H9 (cell line): ENCODE results near the gene TK1. TPM values are rescaled to one million over a fixed set of nuclear protein-coding genes. Genes with fewer than 3 reads are reported as not detected.

Experiments used
- DNase-seq: peaks from one replicate; pipeline ENCODE4 v3.0.0-alpha.2; 2017
- H2AFZ ChIP-seq: one replicate; pipeline ENCODE4 v1.6.1; 2013; ENCODE audit warnings: mild to moderate bottlenecking, low read length, control low read depth, moderate library complexity
- H2AK5ac ChIP-seq: 2 replicates; pipeline ENCODE4 v1.6.1; 2013; ENCODE audit warnings: low read length, control low read depth, mixed read lengths; ENCODE audit not compliant: insufficient read length
- H2BK120ac ChIP-seq: one replicate; pipeline ENCODE4 v1.6.1; 2013; ENCODE audit warnings: low read depth, mild to moderate bottlenecking, low read length, control low read depth, inconsistent platforms; ENCODE audit not compliant: poor library complexity, severe bottlenecking
- H2BK12ac ChIP-seq: 2 replicates; pipeline ENCODE4 v1.6.1; 2013; ENCODE audit warnings: low read length, control low read depth, mixed read lengths, low read depth; ENCODE audit not compliant: insufficient read length
- H2BK15ac ChIP-seq: 2 replicates; pipeline ENCODE4 v1.6.1; 2013; ENCODE audit warnings: low read depth, low read length, control low read depth
- H2BK20ac ChIP-seq: one replicate; pipeline ENCODE4 v1.6.1; 2013; ENCODE audit warnings: low read depth, mild to moderate bottlenecking, low read length, control low read depth, inconsistent platforms; ENCODE audit not compliant: poor library complexity, severe bottlenecking
- H2BK5ac ChIP-seq: 2 replicates; pipeline ENCODE4 v1.6.1; 2013; ENCODE audit warnings: low read length, control low read depth, mixed read lengths; ENCODE audit not compliant: insufficient read length
- H3K14ac ChIP-seq: 2 replicates; pipeline ENCODE4 v1.6.1; 2013; ENCODE audit warnings: low read length, control low read depth; ENCODE audit not compliant: insufficient read depth
- H3K18ac ChIP-seq: 2 replicates; pipeline ENCODE4 v1.6.1; 2013; ENCODE audit warnings: low read depth, mild to moderate bottlenecking, mixed read lengths, low read length, control low read depth; ENCODE audit not compliant: insufficient read length
- H3K23ac ChIP-seq: 2 replicates; pipeline ENCODE4 v1.6.1; 2013; ENCODE audit warnings: low read length, control low read depth, mixed read lengths, low read depth; ENCODE audit not compliant: insufficient read length
- H3K23me2 ChIP-seq: 2 replicates; pipeline ENCODE4 v1.6.1; 2013; ENCODE audit warnings: low read depth, mild to moderate bottlenecking, mixed read lengths, low read length, control low read depth; ENCODE audit not compliant: insufficient read length, poor library complexity, severe bottlenecking
- H3K27ac ChIP-seq: 2 replicates; pipeline ENCODE4 v1.5.1; 2013; ENCODE audit warnings: low read length, control low read depth, mixed read lengths, low read depth; ENCODE audit not compliant: insufficient read length
- H3K27me3 ChIP-seq: 2 replicates; pipeline ENCODE4 v1.6.1; 2013; ENCODE audit warnings: low read length, control low read depth, inconsistent platforms; ENCODE audit not compliant: insufficient read depth
- H3K4ac ChIP-seq: 2 replicates; pipeline ENCODE4 v1.6.1; 2013; ENCODE audit warnings: low read depth, mild to moderate bottlenecking, control low read depth, inconsistent platforms, low read length, moderate library complexity
- H3K4me1 ChIP-seq: 2 replicates; pipeline ENCODE4 v1.6.1; 2013; ENCODE audit warnings: low read length, control low read depth, inconsistent platforms; ENCODE audit not compliant: insufficient read depth
- H3K4me2 ChIP-seq: 2 replicates; pipeline ENCODE4 v1.6.1; 2013; ENCODE audit warnings: low read length, control low read depth, mixed read lengths; ENCODE audit not compliant: insufficient read length, insufficient read depth
- H3K56ac ChIP-seq: 2 replicates; pipeline ENCODE4 v1.6.1; 2013; ENCODE audit warnings: low read depth, mild to moderate bottlenecking, mixed read lengths, low read length, control low read depth; ENCODE audit not compliant: insufficient read length
- H3K79me1 ChIP-seq: 2 replicates; pipeline ENCODE4 v1.6.1; 2013; ENCODE audit warnings: low read depth, mild to moderate bottlenecking, moderate library complexity, low read length, control low read depth, inconsistent platforms; ENCODE audit not compliant: insufficient read depth, poor library complexity, severe bottlenecking
- H3K79me2 ChIP-seq: 2 replicates; pipeline ENCODE4 v1.6.1; 2013; ENCODE audit warnings: low read length, control low read depth, inconsistent platforms; ENCODE audit not compliant: insufficient read depth
- H3K9ac ChIP-seq: 2 replicates; pipeline ENCODE4 v1.6.1; 2013; ENCODE audit warnings: low read length, control low read depth, mixed read lengths; ENCODE audit not compliant: insufficient read length; ENCODE audit errors: extremely low read depth
- H3K9me3 ChIP-seq: one replicate; pipeline ENCODE4 v1.6.1; 2013; ENCODE audit warnings: low read depth, low read length, inconsistent platforms; ENCODE audit not compliant: control insufficient read depth
- H3T11ph ChIP-seq: one replicate; pipeline ENCODE4 v1.6.1; 2013; ENCODE audit warnings: mild to moderate bottlenecking, low read length, control low read depth, inconsistent platforms
- H4K20me1 ChIP-seq: one replicate; pipeline ENCODE4 v1.6.1; 2013; ENCODE audit not compliant: control insufficient read depth, insufficient read length, insufficient read depth
- H4K5ac ChIP-seq: 2 replicates; pipeline ENCODE4 v1.6.1; 2013; ENCODE audit warnings: low read depth, mild to moderate bottlenecking, mixed read lengths, low read length, control low read depth; ENCODE audit not compliant: insufficient read length
- H4K8ac ChIP-seq: replicated peaks from 2 replicates; pipeline ENCODE4 v1.6.1; 2013; ENCODE audit warnings: low read length, control low read depth, mixed read lengths, low read depth; ENCODE audit not compliant: insufficient read length
- H4K91ac ChIP-seq: 2 replicates; pipeline ENCODE4 v1.6.1; 2013; ENCODE audit warnings: low read depth, mild to moderate bottlenecking, moderate library complexity, mixed read lengths, low read length, control low read depth; ENCODE audit not compliant: insufficient read length
- H3K27ac Mint-ChIP-seq, 3 experiments: 2 replicates in 2 of 3; 3 replicates in 1 of 3; pipeline ENCODE4 v1.8.0; 2020 to 2021; ENCODE audit warnings: mixed read lengths in 3 of 3, mild to moderate bottlenecking in 1 of 3, moderate library complexity in 1 of 3
- H3K27me3 Mint-ChIP-seq: 2 replicates; pipeline ENCODE4 v1.8.0; 2021; ENCODE audit warnings: low read depth, mild to moderate bottlenecking, moderate library complexity, mixed read lengths
- H3K36me3 Mint-ChIP-seq, 3 experiments: 2 replicates in 2 of 3; 3 replicates in 1 of 3; pipeline ENCODE4 v1.8.0; 2020 to 2021; ENCODE audit warnings: low read depth in 3 of 3, mixed read lengths in 3 of 3; ENCODE audit not compliant: insufficient read depth in 1 of 3
- H3K4me1 Mint-ChIP-seq, 2 experiments: 2 replicates each; pipeline ENCODE4 v1.8.0; 2020; ENCODE audit warnings: mixed read lengths in 2 of 2
- H3K4me3 Mint-ChIP-seq, 2 experiments: 2 replicates in 1 of 2; 3 replicates in 1 of 2; pipeline ENCODE4 v1.8.0; 2020 to 2021; ENCODE audit warnings: mild to moderate bottlenecking in 2 of 2, mixed read lengths in 2 of 2, moderate library complexity in 1 of 2
- H3K9me3 Mint-ChIP-seq, 2 experiments: 2 replicates in 1 of 2; 3 replicates in 1 of 2; pipeline ENCODE4 v1.8.0; 2020; ENCODE audit warnings: mild to moderate bottlenecking in 2 of 2, mixed read lengths in 2 of 2, moderate library complexity in 1 of 2
- WGBS: extraction: QIAGEN DNeasy Blood & Tissue Kit; methylation state at CpG from one replicate; pipeline ENCODE4 v1.1.7; 2013; ENCODE audit warnings: missing lambda C conversion rate, low lambda C conversion rate, mixed read lengths; ENCODE audit not compliant: insufficient read length; ENCODE audit errors: extremely low coverage; 5-methylcytosine and 5-hydroxymethylcytosine counted together
- total RNA-seq: library from RNA; stranded (reverse); gene quantifications from 2 replicates; pipeline ENCODE4 v1.2.1, GENCODE V29; 2021
- TF ChIP-seq, protein P1 (sequence below): fragments of 200-600 bp; sonication (generic); conservative IDR thresholded peaks from 3 replicates; pipeline ENCODE4 v1.8.0; 2021; ENCODE audit warnings: antibody characterized with exemption, mild to moderate bottlenecking

The TK1 gene
- total RNA-seq, 1 experiment from 2014 or later, result 95.8 TPM

- no peak overlapping the region for H2BK12ac ChIP-seq
- no peak overlapping the region for H3K27ac ChIP-seq
- no peak overlapping the region for H4K91ac ChIP-seq
- H3K23me2 ChIP-seq, result no peaks in the 10 kb centered on the region
- TF ChIP-seq, protein P1, sequence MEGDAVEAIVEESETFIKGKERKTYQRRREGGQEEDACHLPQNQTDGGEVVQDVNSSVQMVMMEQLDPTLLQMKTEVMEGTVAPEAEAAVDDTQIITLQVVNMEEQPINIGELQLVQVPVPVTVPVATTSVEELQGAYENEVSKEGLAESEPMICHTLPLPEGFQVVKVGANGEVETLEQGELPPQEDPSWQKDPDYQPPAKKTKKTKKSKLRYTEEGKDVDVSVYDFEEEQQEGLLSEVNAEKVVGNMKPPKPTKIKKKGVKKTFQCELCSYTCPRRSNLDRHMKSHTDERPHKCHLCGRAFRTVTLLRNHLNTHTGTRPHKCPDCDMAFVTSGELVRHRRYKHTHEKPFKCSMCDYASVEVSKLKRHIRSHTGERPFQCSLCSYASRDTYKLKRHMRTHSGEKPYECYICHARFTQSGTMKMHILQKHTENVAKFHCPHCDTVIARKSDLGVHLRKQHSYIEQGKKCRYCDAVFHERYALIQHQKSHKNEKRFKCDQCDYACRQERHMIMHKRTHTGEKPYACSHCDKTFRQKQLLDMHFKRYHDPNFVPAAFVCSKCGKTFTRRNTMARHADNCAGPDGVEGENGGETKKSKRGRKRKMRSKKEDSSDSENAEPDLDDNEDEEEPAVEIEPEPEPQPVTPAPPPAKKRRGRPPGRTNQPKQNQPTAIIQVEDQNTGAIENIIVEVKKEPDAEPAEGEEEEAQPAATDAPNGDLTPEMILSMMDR, result peak; percentile 74
- no peaks in the 10 kb centered on the region for H3K79me1 ChIP-seq
- H2BK20ac ChIP-seq, result no peak overlapping the region
- no peak overlapping the region for H3K4me2 ChIP-seq
- H3T11ph ChIP-seq, result no peak overlapping the region
- no peak overlapping the region for H2AFZ ChIP-seq
- H2AK5ac ChIP-seq, result no peak overlapping the region
- H3K9ac ChIP-seq, result no peak overlapping the region
- Mint-ChIP-seq H3K9me3 (no peaks in the 10 kb centered on the region; a peak in 1 of 5 replicates), H3K27ac (no peak overlapping the region), H3K36me3 (no peaks in the 10 kb centered on the region), H3K4me3 (no peak overlapping the region), H3K4me1 (peaks cover 8 to 31% of the 10 kb centered on the region in 2 experiments), H3K27me3 (peaks cover 20% of the 10 kb centered on the region)
- no peaks in the 10 kb centered on the region for H3K79me2 ChIP-seq
- H3K9me3 ChIP-seq, result no peaks in the 10 kb centered on the region
- H3K4ac ChIP-seq, result no peak overlapping the region
- no peak overlapping the region for H3K56ac ChIP-seq
- H3K14ac ChIP-seq, result no peak overlapping the region
- DNase-seq, result peak; percentile 81
- H3K23ac ChIP-seq, result no peak overlapping the region
- H3K4me1 ChIP-seq, result peaks cover 6% of the 10 kb centered on the region; the same call in 1 of the 2 replicates
- H3K27me3 ChIP-seq, result no peaks in the 10 kb centered on the region
- H4K8ac ChIP-seq, result no peak overlapping the region
- no peak overlapping the region for H2BK120ac ChIP-seq
- no peak overlapping the region for H2BK5ac ChIP-seq
- H3K18ac ChIP-seq, result no peak overlapping the region
- H2BK15ac ChIP-seq, result no peak overlapping the region
- no peaks in the 10 kb centered on the region for H4K20me1 ChIP-seq
- WGBS, result no CpG with 5 or more reads among the region's 26 CpGs
- H4K5ac ChIP-seq, result no peak overlapping the region
These were observed 49.3 kb downstream of the TK1 start for GRCh38 chr17:78137392-78138203.
